ENCODE measurements around the gene CLGN.
A peak's percentile ranks its signal among the peaks of the same experiment; 100 is the strongest.

The CLGN gene

DNA sequence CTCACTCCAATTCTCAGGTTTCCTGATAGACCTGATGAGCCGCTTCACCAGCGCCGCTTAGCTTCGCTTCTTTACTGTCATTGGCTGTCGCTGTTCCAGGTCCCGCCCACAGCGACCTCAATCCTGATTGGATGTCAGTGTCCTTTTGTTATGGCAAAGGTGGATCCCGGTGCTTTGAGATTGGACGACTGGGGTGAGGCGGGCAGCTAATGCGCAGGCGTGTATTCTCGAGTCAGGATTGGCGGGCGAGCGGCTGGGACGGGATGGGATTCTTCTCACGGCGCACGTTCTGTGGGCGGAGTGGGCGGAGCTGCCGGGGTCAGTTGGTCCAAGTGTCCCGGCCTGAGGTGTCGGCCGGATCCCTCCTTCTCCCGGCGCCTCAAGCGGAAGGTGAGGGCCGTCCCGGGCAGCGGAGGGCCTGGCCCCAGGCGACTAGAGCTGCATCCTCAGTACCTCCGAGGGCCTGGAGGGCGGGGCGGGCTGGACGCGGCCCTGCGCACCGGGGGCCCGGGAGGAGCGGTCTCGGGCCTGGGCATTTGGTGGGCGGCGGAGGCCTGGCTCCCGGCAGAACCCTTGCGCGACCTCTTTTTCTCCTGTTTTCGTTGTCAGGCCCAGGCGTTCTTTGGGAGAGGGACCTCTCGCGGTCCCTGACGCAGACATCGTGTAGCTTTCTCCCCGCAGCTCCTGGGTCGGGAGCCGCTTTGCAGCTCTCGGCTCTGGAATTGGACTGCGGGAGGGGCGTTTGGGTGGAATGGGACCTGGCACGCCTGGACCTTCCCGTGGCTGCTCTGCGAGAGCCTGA, 53.9 kb downstream of the CLGN start, which contains the start of gene SCOC:
TSS of gene SCOC (plus strand) at position 319 of the 802 bp plus-strand sequence. CDS start 5,525 bp downstream, outside the sequence.
- DNase-seq (ENCODE audit: low spot score) = peak; percentile 97

DNA sequence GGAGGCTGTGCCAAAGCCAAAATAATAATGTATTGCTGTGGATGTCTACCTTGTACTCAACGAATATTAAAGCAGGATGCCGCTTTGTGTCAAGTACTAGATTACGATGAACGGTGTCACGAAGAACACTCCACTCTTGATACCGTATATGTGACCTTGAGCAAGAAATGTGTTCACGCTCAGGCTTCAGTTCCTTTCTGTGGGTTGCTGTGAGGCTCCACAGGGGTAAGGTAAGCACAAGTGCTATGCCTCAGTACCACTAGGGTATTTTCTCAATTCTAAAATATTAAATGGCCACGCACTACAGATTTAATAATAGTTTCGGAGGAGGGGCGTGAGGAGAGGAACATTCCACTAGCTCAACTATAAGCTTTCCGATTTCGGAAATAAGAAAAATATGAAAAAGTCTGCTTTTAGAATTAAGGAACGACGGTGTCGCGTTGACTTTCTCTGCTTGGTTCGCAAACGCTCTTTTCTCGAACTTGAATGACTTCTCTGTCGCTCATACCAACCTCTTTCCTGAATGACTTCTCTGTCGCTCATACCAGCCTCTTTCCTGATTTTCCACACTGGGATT, 54.6 kb downstream of the CLGN start:
- DNase-seq (ENCODE audit: low spot score) = peak; percentile 36

DNA sequence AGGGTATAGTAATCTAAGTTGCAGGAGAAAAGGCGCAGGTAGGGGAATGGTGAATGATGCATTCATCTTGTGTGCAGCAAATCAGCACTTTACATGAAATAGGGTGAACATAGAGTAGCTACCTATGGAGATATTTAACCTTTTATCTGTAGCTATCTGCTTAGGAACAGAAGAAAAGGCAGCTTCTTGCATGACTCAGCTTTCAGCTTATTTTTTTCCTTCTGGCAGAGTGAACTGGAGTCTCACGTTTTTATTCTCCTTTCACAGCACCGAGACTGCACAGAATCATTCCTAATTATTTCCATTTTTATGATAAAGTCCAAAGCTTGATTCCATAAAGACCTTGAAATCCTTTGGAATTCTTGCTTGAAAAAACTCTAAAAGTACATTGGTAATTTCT, 58.8 kb downstream of the CLGN start:
- no peak for DNase-seq (ENCODE audit: low spot score)

DNA sequence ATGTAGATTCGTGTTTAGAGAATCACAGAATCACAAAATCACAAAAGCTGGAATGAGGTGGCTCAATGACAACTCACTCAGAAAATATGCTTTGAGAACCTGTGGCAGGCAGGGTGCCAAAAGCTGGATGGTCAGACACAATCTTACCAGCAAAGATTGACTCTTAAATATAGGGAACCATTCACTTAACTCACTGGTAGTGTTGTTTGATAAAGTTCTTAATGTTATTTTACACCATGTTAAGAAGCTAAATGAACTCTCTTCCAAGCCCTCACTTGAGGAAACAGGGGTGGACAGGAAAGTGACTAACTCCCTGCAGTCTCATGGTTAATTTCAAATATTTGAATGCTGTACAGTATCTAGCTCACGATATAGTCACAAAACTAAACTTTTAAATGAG, 59.7 kb downstream of the CLGN start:
- no peak for DNase-seq (ENCODE audit: low spot score)

DNA sequence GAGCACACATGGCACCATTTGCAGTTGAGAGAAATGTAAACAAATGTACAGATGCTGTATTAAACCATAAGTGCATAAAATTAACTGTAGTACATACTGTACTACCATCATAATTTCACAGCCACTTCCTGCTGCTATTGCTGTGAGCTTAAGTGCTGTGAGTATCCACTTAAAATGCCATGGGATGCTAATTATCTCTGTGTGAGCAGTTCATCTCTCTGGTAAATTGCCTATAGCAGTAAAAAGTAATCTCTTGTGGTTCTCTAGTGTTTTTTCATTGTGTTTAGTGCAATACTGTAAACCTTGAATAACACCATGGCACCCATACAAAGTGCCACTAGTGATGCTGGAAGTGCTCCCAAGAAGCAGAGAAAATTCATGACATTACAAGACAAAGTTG, 63.9 kb downstream of the CLGN start:
- no peak for DNase-seq (ENCODE audit: low spot score)

DNA sequence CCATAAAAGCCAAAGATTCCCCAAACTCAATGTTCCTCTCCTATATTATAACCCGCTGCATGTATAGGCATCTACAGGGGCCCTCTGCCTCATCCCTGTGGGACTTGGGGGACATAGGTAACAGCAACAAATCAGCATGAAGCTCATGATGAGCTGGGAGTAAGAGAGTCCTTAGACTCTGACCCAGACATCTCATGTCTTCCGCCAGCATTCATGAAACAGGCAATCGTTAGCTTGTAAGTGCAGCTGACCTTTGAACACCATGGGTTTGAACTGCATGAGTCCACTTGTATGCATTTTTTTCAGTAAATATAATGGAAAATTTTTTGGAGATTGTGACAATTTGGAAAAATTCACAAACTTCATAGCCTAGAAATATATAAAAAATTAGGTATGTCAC, 64.4 kb downstream of the CLGN start:
- DNase-seq (ENCODE audit: low spot score) = no peak

DNA sequence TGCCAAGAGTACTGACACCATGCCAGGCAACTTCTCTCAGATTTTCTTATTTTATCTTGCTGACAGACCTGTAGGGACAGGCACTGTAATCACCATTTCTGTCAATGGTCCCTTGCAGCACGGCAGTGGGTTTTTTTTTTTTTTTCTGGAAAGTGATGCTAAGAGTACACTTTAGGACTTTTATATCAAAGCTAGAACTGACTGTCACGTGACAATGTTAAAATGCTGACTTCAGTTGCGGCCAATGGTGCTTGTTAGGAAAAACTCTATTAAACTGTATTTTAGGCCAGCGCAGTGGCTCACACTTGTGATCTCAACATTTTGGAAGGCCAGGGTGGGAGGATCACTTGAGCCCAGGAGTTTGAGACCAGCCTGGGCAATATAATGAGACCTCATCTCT, 66.3 kb downstream of the CLGN start:
- DNase-seq (ENCODE audit: low spot score) = no peak

DNA sequence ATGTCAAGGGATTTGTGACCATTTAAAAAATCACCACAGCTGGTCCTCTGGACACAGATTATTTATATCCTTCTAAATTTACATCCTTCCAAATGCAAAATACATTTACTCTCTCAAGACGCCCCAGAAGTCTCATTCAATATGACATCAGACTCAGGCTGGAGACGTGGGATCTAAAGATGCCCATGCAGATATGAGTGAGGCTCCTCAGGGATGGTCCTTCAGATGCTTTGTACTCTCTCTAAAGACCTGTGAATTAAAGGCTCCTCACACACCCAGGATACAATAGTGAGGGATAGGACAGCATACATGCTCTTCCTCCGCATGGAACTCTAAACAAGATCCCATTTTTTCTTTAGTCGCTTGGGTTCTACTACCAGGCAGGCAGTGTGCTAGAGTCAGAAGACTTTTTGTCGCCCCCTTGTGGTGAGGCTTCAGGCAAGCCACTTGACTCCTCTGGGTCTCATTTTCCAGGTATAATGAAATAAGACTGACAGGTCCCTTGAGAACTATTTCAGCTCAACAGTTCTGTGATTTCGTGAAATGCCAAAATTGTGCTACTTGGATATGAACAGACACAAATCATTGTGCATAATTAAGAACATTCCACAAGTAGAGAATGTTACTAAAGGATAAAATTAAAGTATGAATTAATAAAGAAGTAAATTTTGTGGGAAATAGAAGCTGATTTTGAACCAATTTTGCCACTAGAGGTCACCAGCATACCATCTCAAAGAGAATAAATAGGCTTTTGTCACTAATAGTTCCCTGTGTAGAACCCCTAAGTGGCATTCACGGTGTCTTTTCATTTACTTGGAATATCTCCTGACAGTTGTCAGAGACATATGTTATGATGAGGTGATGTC, 67.7 kb downstream of the CLGN start:
- DNase-seq (ENCODE audit: low spot score) = peak; percentile 75

DNA sequence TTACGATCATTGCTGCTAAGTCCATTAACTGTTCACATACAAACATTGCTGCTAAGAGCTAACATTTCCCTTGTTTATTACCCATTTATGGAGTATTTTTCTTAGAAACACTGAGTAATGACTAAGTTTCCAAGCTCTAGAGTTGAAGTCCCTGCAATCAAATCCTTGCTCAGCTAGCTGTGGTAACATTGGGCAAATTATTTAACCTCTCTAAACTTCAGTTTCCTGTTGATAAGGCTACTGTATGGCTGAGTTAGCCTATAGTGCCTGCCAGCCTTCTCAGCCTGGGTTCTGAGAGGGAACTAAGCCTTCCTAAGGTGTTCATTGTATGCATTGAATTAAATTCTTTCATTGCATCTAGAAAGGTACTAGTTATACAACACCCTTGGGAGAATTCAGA, 69.2 kb downstream of the CLGN start:
- DNase-seq (ENCODE audit: low spot score) = no peak

DNA sequence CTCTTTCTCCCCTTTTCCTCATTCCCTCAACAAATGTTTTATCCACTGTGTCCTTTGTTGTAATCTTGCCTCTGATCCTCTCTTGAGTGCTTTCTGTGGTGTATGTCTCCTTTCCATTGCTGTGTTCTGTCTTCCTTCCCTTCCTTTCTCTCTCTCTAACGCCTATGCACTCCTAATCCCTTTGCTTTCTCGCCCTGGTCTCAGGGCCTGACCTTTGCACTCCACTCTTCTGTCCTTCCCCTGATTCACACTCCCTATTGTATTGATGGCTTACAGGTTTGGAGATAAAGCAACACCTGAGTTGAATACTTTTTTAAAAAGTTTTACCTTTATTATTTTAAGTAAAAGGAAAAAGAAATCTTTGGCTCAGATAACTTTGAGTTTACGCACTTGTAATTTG, 69.6 kb downstream of the CLGN start:
- no peak for DNase-seq (ENCODE audit: low spot score)

DNA sequence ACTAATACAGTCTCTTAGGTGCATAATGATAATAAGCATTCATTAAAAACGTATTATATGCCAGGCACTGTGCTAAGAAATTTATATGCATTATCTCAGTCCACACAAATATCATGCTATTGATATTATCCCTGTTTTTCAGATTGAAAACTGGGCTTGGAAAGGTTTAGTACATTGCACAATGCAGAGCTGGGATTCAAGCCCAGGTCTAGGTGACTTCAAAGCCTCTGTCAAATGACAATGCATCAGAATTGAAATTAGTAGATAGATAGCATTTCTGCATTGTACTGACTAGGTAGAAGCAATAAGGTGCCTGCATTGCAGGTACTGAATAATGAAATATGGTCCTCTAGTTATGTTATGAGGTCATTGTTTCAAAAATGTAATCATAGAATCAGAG, 72.2 kb downstream of the CLGN start:
- DNase-seq (ENCODE audit: low spot score) = no peak

DNA sequence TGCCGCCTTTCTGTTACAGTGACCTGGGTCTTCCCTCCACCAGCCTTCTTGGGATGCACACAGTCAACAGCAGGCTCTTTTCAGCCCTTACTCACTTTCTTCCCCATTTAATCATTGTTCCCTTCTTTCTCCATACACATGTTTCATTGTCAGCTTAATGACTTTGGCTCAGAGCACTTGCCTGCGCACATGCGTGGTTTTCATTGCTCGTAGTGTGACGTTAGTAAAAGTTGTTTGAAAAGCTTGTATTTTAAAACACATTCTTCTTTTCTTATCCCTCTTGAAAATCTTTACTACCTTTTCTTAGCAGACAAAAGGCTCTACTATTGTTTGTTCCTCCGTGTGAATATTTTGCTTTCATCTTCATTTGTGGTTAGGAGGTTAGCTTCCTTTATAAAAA, 73.7 kb downstream of the CLGN start:
- no peak for DNase-seq (ENCODE audit: low spot score)

DNA sequence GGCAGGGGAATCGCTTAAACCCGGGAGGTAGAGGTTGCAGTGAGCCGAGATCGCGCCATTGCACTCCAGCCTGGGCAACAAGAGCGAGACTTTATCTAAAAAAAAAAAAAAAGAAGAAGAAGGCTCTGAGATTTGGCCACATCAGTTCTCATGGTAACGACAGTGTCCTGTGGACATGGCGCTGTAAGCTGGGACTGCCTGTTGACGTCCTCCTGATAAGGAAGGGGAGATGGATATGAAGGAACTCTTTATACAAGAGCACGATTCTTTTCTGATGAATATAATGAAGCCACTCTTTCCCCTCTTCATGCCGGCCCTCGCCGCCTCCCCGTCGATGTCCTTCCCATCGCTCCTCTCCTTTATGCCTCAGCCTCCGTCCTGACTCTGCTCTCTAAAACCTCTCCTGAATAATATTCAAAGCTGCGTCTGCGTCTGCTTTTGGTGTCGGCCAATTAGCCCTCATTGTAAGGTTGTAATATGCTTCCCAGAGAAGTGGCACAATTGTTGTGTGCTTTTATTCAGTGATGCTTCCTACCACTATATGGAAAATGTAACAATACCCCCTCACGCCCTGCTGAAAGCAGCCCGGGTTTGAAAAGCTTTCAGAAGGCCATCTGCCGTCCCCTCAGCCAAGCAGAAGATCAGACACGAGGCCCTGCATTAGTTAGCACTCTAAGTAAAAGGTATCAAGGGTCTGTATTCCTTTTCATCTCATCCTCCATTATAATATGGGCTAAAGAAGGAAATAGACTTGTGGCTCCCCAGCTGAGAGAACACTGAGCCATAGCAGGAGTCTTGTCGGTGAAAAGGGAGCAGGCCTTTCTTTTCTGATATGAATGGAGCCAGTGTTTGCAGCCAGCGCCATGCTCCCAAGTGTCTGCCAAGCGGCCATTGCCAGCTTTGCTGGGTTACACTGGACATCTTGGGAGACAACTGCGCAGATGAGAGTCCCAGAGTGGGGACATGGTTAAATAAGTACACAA, 76.1 kb downstream of the CLGN start:
- no peak for DNase-seq (ENCODE audit: low spot score)

DNA sequence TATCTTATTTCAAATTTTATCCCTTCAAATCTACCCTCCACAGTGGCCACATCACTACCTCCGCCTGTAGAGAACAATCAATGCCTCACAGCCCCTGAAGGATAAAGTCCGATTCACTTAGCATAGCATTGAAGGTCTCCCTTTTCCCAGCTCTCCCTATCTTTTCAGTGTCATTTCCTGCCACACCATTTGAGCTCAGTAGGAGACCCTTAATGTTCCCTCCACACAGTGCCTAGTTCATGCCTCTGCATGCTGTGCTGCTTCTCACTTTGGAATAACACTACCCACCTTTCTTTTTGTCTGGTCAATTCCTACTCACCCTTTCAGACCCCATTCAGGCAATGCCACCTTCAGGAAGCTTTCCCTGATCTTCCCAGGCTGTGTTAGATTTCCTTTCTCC, 77.6 kb downstream of the CLGN start:
- DNase-seq (ENCODE audit: low spot score) = no peak

DNA sequence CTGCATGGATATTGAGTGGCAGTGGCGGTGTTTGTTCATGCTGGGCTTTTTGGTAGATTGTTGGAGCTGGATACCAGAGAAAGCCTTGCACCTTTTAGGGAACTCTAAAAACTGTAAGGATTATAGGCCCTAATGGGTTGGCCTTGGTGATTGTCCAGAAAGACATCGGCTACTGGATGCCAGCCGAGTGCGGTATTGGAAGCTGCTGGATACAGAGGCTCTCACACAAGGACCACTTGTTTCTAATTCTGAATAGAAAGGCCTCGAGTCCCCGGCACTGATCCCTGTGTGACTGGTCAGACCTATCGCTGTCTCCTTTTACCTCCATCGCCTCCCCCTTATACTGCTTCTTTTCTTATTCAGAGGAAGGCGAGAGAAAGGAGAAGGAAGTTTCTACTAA, 81.3 kb downstream of the CLGN start:
- no peak for DNase-seq (ENCODE audit: low spot score)

DNA sequence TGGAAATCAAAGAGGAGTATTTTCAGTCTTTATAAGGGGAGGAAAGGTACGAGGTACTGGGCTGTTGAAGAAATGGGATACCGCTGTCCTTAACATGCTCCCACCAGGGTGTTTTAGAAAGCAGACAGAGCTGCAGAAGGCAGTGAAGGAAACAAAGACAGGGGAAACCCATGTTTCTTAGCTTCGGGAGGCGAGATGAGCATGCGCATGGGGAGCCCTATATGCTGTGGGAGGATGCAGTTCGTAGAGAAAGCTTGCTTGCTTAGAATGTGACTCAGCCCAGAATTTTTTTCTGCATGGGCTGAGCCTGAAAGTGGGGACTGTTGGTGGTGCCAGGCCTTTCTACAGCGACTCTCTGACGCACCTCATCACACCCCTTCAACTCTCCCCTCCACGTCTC, 82.8 kb downstream of the CLGN start:
- no peak for DNase-seq (ENCODE audit: low spot score)

DNA sequence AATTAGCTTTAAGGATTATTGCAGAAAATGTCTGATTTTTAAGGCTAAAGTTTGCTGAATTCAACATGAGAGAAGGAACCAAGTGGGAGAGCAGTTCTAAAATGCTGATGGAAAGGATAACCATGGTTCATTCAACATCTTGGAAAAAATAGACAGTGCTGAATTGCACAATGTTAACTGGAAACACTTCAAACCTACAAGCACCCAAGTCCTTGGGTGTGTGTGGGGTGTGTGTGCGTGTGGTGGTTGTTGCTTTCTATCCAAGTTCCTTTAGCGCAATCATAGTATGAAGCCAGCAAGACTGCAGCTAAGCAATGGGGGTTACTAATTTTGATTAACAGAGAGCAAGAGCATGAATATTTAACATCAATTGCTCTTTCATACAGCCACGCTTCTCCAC, 83.3 kb downstream of the CLGN start:
- DNase-seq (ENCODE audit: low spot score) = no peak

DNA sequence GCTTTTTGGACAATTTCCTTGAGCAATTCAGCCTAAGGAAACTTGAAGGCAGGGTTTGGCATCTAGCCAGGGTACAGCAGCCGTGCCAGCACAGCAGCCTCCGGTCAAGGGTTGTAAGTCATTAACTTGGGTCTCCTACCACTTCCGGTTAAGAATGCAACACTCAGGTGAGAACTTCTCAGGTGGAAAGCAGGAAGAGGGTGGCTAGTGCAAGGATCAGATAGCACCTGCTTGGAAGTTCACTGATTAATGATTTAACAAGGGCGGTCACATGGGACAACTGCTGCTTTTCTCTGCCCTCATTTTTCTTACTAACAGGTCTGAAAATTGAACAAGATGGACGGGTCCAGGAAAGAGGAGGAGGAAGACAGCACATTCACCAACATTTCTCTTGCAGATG, 84.1 kb downstream of the CLGN start:
- no peak for DNase-seq (ENCODE audit: low spot score)

DNA sequence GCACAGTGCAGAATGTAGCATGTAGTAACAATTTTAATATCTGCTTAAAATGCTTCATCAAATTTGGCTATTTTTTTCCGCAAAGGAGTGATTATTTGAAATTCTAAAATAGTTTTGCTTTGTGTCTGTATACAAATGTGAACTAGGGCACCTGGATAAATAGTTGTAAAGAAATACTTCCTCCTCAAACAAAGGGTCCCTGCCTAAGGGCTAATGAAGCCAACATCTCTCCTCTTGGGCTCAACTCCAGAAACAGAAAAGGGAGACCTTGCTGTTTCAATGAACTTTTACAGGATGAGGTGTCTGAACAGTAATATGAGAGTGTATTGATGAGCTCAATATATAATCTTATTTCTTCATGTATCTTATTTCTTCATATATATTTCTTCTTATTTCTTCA, 84.8 kb downstream of the CLGN start:
- DNase-seq (ENCODE audit: low spot score) = no peak
